T-helper 2 cell (primary cell): ENCODE measurements around the gene HSPB9.
A peak's percentile ranks its signal among the peaks of the same experiment; 100 is the strongest.

Experiments
- DNase-seq, 5 experiments: peaks; one replicate each; pipeline versions ENCODE4 v3.0.0 to v3.0.0-alpha.2; 2012 to 2022
- total RNA-seq, 2 donors: gene quantifications; one replicate each; lab custom pipeline; 2026; lab: John Stamatoyannopoulos, UW

The HSPB9 gene
- total RNA-seq = 0 to 0.31 reads per million in 2 donors

- no peak for DNase-seq
Observed at GRCh38 chr17:42122371-42123303, at the start of gene HSPB9. HSPB9 (plus strand) TSS chr17:42122804; CDS start chr17:42122851, 47 bp downstream.

GRCh38 chr17:42075789-42076188, 46.8 kb upstream of the HSPB9 start:
- no peak for DNase-seq

- DNase-seq = no peak
Observed at GRCh38 chr17:42076797-42077559, 45.6 kb upstream of the HSPB9 start.

GRCh38 chr17:42077755-42078154, 44.8 kb upstream of the HSPB9 start:
- DNase-seq = no peak

- no peak for DNase-seq
Observed at GRCh38 chr17:42078396-42079043, 44.1 kb upstream of the HSPB9 start.

GRCh38 chr17:42079541-42079940, 43.1 kb upstream of the HSPB9 start:
- DNase-seq = no peak

- DNase-seq = no peak
Observed at GRCh38 chr17:42081516-42082129, 41.0 kb upstream of the HSPB9 start.

GRCh38 chr17:42087042-42087701, 35.4 kb upstream of the HSPB9 start:
- no peak for DNase-seq

GRCh38 chr17:42087736-42088705, 34.6 kb upstream of the HSPB9 start:
- no peak for DNase-seq

- no peak for DNase-seq
Observed at GRCh38 chr17:42088736-42089135, 33.9 kb upstream of the HSPB9 start.

- no peak for DNase-seq
Observed at GRCh38 chr17:42090964-42091790, 31.4 kb upstream of the HSPB9 start.

- DNase-seq = no peak
Observed at GRCh38 chr17:42092939-42093338, 29.7 kb upstream of the HSPB9 start.

GRCh38 chr17:42094375-42095069, 28.1 kb upstream of the HSPB9 start:
- no peak for DNase-seq

- DNase-seq = no peak
Observed at GRCh38 chr17:42096360-42097111, 26.1 kb upstream of the HSPB9 start.

GRCh38 chr17:42097691-42098631, 24.6 kb upstream of the HSPB9 start, which contains the start of gene ZNF385C:
ZNF385C (minus strand) TSS chr17:42098473; CDS start chr17:42063056, 35,417 bp downstream.
- DNase-seq = peak in 4 of 5 experiments; percentile 7 to 49 (median 33)

GRCh38 chr17:42098730-42099399, 23.7 kb upstream of the HSPB9 start:
- no peak for DNase-seq
